D721Med (cell line): Measurements from ENCODE around the gene NDOR1.
A peak's percentile ranks its signal among the peaks of the same experiment; 100 is the strongest.

Source experiments
- DNase-seq: peaks from one replicate; pipeline ENCODE4 v3.0.0; 2011; ENCODE audit warnings: low spot score; ENCODE audit not compliant: insufficient read length
- FAIRE-seq: peaks from 2 replicates; lab custom pipeline; 2011; peaks lifted over from hg19 to GRCh38; lab: Jason Lieb, UNC
- TF ChIP-seq, protein P1 (sequence below): IDR thresholded peaks from 2 replicates; pipeline ENCODE4 v1.5.1; 2012; ENCODE audit warnings: mild to moderate bottlenecking, control low read depth; ENCODE audit not compliant: insufficient read depth; ENCODE audit errors: missing control alignments

The NDOR1 gene

GRCh38 chr9:137224830-137225694 is 19.6 kb downstream of the NDOR1 start, which contains the start of gene CYSRT1:
Gene CYSRT1 (plus strand): TSS chr9:137225174. CDS start chr9:137225622, 448 bp downstream.
- DNase-seq = no peak
- no peak for FAIRE-seq
- TF ChIP-seq, protein P1, sequence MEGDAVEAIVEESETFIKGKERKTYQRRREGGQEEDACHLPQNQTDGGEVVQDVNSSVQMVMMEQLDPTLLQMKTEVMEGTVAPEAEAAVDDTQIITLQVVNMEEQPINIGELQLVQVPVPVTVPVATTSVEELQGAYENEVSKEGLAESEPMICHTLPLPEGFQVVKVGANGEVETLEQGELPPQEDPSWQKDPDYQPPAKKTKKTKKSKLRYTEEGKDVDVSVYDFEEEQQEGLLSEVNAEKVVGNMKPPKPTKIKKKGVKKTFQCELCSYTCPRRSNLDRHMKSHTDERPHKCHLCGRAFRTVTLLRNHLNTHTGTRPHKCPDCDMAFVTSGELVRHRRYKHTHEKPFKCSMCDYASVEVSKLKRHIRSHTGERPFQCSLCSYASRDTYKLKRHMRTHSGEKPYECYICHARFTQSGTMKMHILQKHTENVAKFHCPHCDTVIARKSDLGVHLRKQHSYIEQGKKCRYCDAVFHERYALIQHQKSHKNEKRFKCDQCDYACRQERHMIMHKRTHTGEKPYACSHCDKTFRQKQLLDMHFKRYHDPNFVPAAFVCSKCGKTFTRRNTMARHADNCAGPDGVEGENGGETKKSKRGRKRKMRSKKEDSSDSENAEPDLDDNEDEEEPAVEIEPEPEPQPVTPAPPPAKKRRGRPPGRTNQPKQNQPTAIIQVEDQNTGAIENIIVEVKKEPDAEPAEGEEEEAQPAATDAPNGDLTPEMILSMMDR = no peak

DNA sequence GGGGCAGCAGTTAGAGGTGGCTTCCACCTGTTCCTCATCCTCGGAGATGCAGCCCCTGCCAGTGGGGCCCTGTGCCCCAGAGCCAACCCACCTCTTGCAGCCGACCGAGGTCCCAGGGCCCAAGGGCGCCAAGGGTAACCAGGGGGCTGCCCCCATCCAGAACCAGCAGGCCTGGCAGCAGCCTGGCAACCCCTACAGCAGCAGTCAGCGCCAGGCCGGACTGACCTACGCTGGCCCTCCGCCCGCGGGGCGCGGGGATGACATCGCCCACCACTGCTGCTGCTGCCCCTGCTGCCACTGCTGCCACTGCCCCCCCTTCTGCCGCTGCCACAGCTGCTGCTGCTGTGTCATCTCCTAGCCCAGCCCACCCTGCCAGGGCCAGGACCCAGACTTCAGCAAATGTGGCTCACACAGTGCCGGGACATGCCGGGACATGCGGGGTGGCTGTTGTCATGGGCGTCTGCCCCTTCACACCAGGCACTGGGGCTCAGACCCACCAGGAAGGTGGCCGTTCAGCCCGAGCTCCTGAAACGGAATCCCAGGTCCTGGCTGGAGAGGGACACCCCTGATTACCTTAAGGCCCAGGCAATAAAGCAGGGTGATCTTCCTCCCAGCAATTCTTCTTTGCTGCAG is 20.3 kb downstream of the NDOR1 start:
- DNase-seq = no peak
- TF ChIP-seq, protein P1 = no peak
- no peak for FAIRE-seq

DNA sequence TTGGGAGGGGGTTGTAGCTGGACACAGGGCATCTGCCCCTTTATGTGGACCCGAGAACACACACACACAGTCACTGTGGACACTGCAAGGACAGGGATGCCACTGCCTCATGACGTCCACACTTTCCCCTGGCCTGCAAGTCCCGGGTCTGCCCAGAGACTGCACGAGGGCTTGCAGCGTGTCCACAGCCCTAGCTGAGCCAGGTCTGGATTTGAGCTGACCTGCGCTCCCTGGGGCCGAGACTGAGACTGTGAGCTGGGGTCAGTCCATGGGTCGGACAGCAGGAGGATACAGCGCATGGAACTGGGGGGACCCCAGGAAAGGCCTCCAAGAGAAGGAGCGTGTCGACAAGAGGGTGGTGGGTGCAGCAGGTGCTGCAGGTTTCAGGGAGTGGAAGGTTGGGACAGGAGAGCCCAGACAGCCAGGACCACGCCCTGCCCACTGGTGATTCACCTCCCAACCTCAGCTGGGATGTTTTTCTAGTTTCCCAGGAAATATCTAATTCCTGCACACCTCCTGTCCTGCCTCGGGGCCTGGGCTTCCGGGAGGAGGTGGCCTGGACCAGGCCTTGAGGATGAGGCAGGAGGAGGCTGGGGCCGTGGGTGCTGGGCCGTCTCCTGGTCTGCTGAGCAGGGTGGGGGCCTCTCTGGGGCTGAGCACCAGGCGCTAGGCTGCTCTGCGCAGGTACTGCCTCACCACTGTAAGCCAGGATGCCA is 21.0 kb downstream of the NDOR1 start:
- FAIRE-seq = no peak
- TF ChIP-seq, protein P1 = no peak
- no peak for DNase-seq

DNA sequence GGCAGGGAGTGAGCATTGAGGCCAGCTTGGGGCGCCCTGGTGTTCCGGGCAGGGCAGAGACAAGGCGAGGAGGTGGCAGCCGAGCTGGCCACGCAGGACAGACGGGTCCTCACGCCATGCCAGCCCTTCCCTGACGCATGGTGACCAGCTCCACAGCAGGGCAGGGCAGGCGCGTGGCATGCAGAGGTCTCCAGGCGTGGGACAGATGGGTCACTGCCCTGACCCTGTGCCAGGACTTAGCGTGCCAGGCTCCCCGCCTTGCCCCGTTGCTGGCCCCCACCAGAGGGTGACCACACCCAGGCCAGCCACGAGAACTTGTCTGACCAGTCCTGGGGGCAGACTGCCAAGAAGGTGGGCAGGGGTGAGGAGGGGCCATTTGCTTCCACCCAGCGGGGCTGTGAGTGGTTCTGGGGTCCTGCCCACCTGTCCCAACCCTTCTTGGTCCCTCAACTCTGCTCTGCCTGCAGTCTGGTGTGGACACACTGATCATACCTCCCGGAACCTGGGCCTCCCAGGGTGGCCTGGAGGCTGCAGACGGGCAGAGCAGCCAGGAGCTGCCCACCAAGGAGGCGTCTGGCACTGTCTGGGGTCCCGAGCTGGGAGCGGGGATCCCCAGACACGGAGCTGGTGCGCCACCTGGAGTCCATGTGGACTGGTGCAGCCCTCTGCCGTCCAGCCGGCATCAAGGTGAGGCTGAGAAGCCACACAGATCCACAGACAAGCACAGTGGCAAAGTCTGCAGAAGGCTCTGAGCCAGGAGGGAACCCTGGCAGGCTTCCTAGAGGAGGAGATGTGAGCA is 21.8 kb downstream of the NDOR1 start, which contains the start of gene RNF224:
Gene RNF224 (plus strand): TSS at position 449 of the 799 bp plus-strand sequence. CDS start 834 bp downstream, outside the sequence.
- FAIRE-seq = no peak
- DNase-seq = peak; percentile 98
- TF ChIP-seq, protein P1 = peak; percentile 89

GRCh38 chr9:137227853-137228505 is 22.5 kb downstream of the NDOR1 start:
- FAIRE-seq (no peak), DNase-seq (no peak)
- TF ChIP-seq, protein P1 = no peak

DNA sequence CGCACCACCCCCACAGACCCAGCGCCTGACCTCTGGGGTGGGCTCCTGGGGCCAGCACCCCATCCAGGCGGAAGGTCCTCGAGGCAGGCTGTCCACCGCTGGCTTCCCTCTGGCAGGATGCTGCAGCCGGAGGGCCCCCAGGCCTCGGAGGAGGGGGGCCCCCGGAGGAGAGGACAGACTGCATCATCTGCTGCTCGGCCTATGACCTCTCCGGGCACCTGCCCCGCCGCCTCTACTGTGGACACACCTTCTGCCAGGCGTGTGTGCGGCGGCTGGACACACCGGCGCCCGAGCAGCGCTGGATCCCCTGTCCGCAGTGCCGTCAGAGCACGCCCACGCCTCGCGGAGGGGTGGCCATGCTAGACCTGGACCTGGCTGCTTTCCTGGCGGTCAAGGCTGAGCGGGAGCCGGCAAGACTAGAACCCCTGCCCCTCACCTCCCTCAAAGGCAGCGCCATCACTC is 23.0 kb downstream of the NDOR1 start:
- no peak for DNase-seq
- FAIRE-seq = no peak
- TF ChIP-seq, protein P1 = no peak
